ENCODE measurements around the gene SPATA22. TPM values are rescaled to one million over a fixed set of nuclear protein-coding genes. Genes with fewer than 3 reads are reported as not detected.

The SPATA22 gene
- total and polyA plus RNA-seq, 2 donors: 0.23 to 1.0 TPM

Other genes with a start within 250 kb of the SPATA22 start
- gene OR3A1, start 173.5 kb downstream of the SPATA22 start, total RNA-seq: not detected
- gene OR3A1, start 173.5 kb downstream of the SPATA22 start, polyA plus RNA-seq: not detected
- gene OR3A2, start 85.5 kb downstream of the SPATA22 start, total RNA-seq: 0.42 TPM
- 0.22 TPM for gene OR3A2, start 85.5 kb downstream of the SPATA22 start, polyA plus RNA-seq
- not detected for gene OR1E1, start 73.4 kb downstream of the SPATA22 start, total RNA-seq
- not detected for gene OR1E1, start 73.4 kb downstream of the SPATA22 start, polyA plus RNA-seq
- not detected for gene OR3A3, start 60.4 kb downstream of the SPATA22 start, total RNA-seq
- gene OR3A3, start 60.4 kb downstream of the SPATA22 start, polyA plus RNA-seq: not detected
- gene OR1E2, start 38.0 kb downstream of the SPATA22 start, total RNA-seq: not detected
- not detected for gene OR1E2, start 38.0 kb downstream of the SPATA22 start, polyA plus RNA-seq
- gene ASPA, start 4.2 kb upstream of the SPATA22 start, total RNA-seq: 44.9 TPM
- 2.8 TPM for gene ASPA, start 4.2 kb upstream of the SPATA22 start, polyA plus RNA-seq
- 5.1 TPM for gene TRPV3, start 86.0 kb upstream of the SPATA22 start, total RNA-seq
- gene TRPV3, start 86.0 kb upstream of the SPATA22 start, polyA plus RNA-seq: 0.80 TPM
- 4.5 TPM for gene TRPV1, start 137.6 kb upstream of the SPATA22 start, total RNA-seq
- gene TRPV1, start 137.6 kb upstream of the SPATA22 start, polyA plus RNA-seq: 4.0 TPM
- gene SHPK, start 164.4 kb upstream of the SPATA22 start, total RNA-seq: 12.6 TPM
- 8.0 TPM for gene SHPK, start 164.4 kb upstream of the SPATA22 start, polyA plus RNA-seq
- gene CTNS, start 164.9 kb upstream of the SPATA22 start, total RNA-seq: 10.6 TPM
- 13.8 TPM for gene CTNS, start 164.9 kb upstream of the SPATA22 start, polyA plus RNA-seq
- gene TAX1BP3, start 196.8 kb upstream of the SPATA22 start, total RNA-seq: 64.2 TPM
- 129 TPM for gene TAX1BP3, start 196.8 kb upstream of the SPATA22 start, polyA plus RNA-seq
- 7.8 TPM for gene EMC6, start 197.0 kb upstream of the SPATA22 start, total RNA-seq
- gene EMC6, start 197.0 kb upstream of the SPATA22 start, polyA plus RNA-seq: 77.1 TPM
- 1.3 TPM for gene P2RX5, start 224.3 kb upstream of the SPATA22 start, total RNA-seq
- 1.0 TPM for gene P2RX5, start 224.3 kb upstream of the SPATA22 start, polyA plus RNA-seq

Data from urinary bladder (tissue), 2 donors.